Memory B cell (primary cell): ENCODE data around the gene UGT2A2.
"Not testable (repeated sequence)": the region's sequence is repeated elsewhere in the genome, so short reads cannot be mapped to it uniquely, and the experiment has no call there.

Experiments
- ATAC-seq: fragments of 150-1000 bp; cut with Tn5 transposase; 2 replicates; pipeline ENCODE4 v1.10.0; 2021; ENCODE audit warnings: low read depth, mild to moderate bottlenecking, moderate library complexity
- DNase-seq, 2 donors: peaks; one replicate each; pipeline ENCODE4 v3.0.0; 2022; ENCODE audit warnings: low spot score in 2 of 2
- H3K27ac Mint-ChIP-seq: one replicate; pipeline ENCODE4 v1.8.0; 2022; ENCODE audit warnings: mild to moderate bottlenecking, moderate library complexity, mixed read lengths
- H3K27me3 Mint-ChIP-seq: one replicate; pipeline ENCODE4 v1.8.0; 2022; ENCODE audit warnings: mixed read lengths
- H3K36me3 Mint-ChIP-seq: one replicate; pipeline ENCODE4 v1.8.0; 2022; ENCODE audit warnings: mild to moderate bottlenecking, mixed read lengths
- H3K4me1 Mint-ChIP-seq: one replicate; pipeline ENCODE4 v1.8.0; 2022; ENCODE audit warnings: mixed read lengths
- H3K4me3 Mint-ChIP-seq: one replicate; pipeline ENCODE4 v1.8.0; 2022; ENCODE audit warnings: mild to moderate bottlenecking, moderate library complexity, mixed read lengths
- H3K9me3 Mint-ChIP-seq: one replicate; pipeline ENCODE4 v1.8.0; 2022; ENCODE audit warnings: mixed read lengths

The UGT2A2 gene

DNA sequence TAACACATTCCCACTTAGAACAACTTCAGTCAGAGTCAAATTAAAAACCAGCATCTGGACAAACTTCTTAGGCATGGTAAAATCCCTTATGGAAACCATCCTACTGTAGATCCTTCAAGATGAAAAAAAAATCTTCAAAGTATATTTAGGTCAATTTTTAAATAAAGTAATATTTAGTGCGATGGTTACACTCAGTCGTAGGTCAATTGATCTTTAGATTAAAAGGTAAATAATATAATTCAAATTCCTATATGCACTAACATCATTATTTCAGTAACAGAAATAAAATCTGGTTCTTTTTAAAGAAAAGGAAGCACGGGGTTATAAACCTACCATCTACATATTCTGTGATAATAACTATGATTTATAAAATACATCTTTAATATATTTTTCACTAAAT, at the start of gene UGT2A2:
TSS of gene UGT2A2 (minus strand) at position 101 of the 400 bp plus-strand sequence. CDS start at position 99, 2 bp downstream.
- Mint-ChIP-seq H3K4me1 (no peaks in the 10 kb centered on the region), H3K36me3 (no peaks in the 10 kb centered on the region), H3K27ac (no peak within 1 kb of the TSS), H3K4me3 (no peak within 1 kb of the TSS), H3K9me3 (peaks cover 3% of the 10 kb centered on the region), H3K27me3 (no peaks in the 10 kb centered on the region)
- ATAC-seq (no peak), DNase-seq (no peak)

DNA sequence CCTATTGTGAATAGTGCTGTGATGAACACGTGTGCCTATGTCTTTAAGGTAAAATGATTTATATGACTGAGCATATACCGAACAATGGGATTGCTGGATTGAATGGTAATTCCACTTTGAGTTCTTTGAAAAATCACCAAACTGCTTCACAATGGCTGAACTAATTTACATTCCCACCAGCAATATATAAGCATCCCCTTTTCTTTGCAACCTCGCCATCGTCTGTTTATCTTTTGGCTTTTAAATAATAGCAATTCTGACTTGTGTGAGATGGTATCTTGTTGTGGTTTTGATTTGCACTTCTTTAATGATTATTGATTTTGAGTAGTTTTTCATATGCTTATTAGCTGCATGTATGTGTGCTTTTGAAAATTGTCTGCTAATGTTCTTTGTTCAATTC, 45.4 kb upstream of the UGT2A2 start:
- Mint-ChIP-seq H3K9me3 (no peaks in the 10 kb centered on the region), H3K4me1 (no peaks in the 10 kb centered on the region), H3K27ac (no peak overlapping the region), H3K27me3 (no peaks in the 10 kb centered on the region), H3K4me3 (no peak overlapping the region), H3K36me3 (no peaks in the 10 kb centered on the region)
- ATAC-seq (no peak), DNase-seq (no peak)

DNA sequence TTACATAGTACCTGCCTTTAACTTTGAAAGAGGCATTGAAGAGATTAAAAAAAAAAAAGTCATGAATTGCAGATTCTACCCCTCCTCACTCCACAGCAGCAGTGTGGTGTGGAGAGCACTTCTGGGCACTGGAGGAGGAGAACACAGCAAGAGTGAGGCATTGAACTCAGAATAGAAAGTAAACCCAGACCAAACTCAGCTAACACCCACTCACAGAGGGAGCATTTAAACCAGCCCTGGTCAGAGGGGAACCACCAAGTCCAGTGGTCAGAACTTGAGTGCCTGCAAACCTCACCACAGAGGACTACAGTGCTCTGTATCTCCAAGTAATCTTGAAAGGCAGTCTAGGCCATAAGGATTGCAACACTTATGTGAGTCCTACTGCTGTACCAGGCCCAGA, 29.2 kb upstream of the UGT2A2 start:
- no peaks in the 10 kb centered on the region for H3K36me3 Mint-ChIP-seq
- H3K9me3 Mint-ChIP-seq: peaks cover 1% of the 10 kb centered on the region
- H3K27me3 Mint-ChIP-seq: no peaks in the 10 kb centered on the region
- no peak for DNase-seq
- ATAC-seq: no peak
- H3K4me1 Mint-ChIP-seq: no peaks in the 10 kb centered on the region
- H3K4me3 Mint-ChIP-seq: no peak overlapping the region
- H3K27ac Mint-ChIP-seq: no peak overlapping the region

DNA sequence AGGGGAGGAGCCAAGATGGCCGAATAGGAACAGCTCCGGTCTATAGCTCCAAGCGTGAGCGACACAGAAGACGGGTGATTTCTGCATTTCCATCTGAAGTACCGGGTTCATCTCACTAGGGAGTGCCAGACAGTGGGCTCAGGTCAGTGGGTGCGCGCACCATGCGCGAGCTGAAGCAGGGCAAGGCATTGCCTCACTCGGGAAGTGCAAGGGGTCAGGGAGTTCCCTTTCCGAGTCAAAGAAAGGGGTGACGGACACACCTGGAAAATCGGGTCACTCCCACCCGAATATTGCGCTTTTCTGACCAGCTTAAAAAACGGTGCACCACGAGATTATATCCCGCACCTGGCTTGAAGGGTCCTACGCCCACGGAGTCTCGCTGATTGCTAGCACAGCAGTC, 24.6 kb upstream of the UGT2A2 start:
- H3K9me3 Mint-ChIP-seq, H3K36me3 Mint-ChIP-seq, DNase-seq, H3K27me3 Mint-ChIP-seq, H3K27ac Mint-ChIP-seq, ATAC-seq, H3K4me3 Mint-ChIP-seq, H3K4me1 Mint-ChIP-seq: not testable (repeated sequence)

DNA sequence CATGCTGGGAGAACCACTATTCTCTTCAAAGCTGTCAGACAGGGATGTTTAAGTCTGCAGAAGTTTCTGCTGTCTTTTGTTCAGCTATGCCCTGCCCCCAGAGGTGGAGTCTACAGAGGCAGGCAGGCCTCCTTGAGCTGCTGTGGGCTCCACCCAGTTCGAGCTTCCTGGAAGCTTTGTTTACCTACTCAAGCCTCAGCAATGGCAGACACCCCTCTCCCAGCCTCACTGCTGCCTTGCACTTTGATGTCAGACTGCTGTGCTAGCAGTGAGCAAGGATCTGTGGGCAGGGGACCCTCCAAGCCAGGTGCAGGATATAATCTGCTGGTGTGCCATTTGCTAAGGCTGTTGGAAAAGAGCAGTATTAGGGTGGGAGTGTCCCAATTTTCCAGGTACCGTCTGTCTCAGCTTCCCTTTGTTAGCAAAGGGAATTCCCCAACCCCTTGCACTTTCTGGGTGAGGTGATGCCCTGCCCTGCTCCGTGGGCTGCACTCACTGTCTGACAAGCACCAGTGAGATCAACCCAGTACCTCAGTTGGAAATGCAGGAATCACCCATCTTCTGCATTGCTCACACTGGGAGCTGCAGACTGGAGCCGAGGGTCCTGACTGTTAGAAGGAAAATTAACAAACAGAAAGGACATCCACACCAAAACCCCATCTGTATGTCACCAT, 21.8 kb upstream of the UGT2A2 start:
- ATAC-seq, DNase-seq, H3K27ac Mint-ChIP-seq: not testable (repeated sequence)

DNA sequence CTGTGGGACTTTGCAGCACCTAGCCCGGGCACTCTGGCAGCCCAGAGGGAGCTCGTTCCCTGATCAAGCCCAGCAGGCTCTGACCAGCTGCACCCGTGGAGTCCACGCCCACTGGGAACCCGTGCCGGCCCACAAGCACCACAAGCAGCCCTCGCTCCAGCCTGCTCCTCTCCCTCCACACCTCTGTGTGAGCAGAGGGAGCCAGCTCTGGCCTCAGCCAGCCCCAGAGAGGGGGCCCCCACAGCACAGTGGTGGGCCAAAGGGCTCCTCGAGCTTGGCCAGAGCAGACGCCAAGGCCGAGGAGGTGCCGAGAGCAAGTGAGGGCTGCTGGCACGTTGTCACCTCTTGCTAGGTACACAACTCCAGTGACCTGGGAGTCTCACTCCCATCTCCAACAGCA, 18.7 kb upstream of the UGT2A2 start:
- Mint-ChIP-seq H3K27ac (no peak overlapping the region), H3K27me3 (peaks cover 3% of the 10 kb centered on the region), H3K4me1 (no peaks in the 10 kb centered on the region), H3K9me3 (peaks cover 7% of the 10 kb centered on the region), H3K36me3 (no peaks in the 10 kb centered on the region), H3K4me3 (no peak overlapping the region)
- DNase-seq: no peak
- ATAC-seq: no peak

More for the DNA sequence above, 21.8 kb upstream of the UGT2A2 start:
- not testable (repeated sequence) for H3K9me3 Mint-ChIP-seq, H3K36me3 Mint-ChIP-seq, H3K27me3 Mint-ChIP-seq, H3K4me1 Mint-ChIP-seq, H3K4me3 Mint-ChIP-seq

DNA sequence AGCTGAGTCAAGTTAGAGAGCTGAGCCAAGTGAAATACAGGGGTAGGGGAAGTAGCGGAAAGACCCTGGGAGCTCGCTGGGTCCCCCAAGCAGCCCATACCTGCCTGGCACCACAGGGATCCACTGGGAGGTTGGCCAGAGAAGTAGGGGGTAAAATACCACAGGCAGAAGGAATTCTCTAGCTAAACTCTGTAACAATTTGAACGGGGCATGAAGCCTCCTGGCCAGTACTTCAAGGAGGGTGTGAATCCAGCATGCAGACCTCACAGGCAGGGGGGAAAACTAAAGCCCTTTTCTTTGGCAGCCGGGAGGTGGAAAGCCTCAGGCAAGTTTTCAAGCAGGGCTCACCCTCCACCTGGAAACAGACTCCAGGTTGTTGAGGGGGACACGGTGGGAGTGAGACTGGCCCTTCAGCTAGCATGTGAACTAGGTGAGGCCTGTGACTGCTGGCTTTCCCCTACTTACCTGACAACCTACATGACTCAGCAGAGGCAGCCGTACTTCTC, 17.3 kb upstream of the UGT2A2 start:
- H3K4me1 Mint-ChIP-seq: no peaks in the 10 kb centered on the region

DNA sequence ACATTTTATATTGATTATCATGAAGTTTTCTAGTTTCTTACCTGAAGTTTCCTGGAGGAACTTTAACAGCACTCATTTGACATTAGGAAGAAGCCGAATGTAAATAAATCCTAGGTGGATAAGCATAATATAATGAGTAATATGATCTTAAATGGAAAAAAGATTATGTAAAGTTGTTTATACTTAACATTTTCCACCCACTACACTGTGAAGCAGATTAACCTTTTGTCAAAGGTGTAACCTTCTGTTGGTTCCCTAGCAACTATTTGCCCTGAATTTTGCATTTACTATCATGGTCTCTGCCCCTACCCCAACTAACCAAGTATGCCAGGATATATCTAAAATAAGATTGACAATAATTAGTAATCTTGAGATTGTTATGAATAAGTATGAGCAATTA, 13.7 kb upstream of the UGT2A2 start, which contains the start of gene UGT2A1:
TSS of gene UGT2A1 (minus strand) at position 101 of the 400 bp plus-strand sequence. CDS start 5,603 bp downstream, outside the sequence.
- Mint-ChIP-seq H3K9me3 (peaks cover 2% of the 10 kb centered on the region), H3K36me3 (no peaks in the 10 kb centered on the region), H3K4me1 (no peaks in the 10 kb centered on the region), H3K27ac (no peak within 1 kb of the TSS), H3K4me3 (no peak within 1 kb of the TSS), H3K27me3 (no peaks in the 10 kb centered on the region)
- ATAC-seq: no peak
- DNase-seq: no peak

More for the DNA sequence above, 17.3 kb upstream of the UGT2A2 start:
- H3K4me3 Mint-ChIP-seq: no peak overlapping the region
- H3K27ac Mint-ChIP-seq: no peak overlapping the region
- peaks cover 1% of the 10 kb centered on the region for H3K27me3 Mint-ChIP-seq
- ATAC-seq (no peak), DNase-seq (no peak)
- no peaks in the 10 kb centered on the region for H3K36me3 Mint-ChIP-seq
- H3K9me3 Mint-ChIP-seq: peaks cover 2% of the 10 kb centered on the region

DNA sequence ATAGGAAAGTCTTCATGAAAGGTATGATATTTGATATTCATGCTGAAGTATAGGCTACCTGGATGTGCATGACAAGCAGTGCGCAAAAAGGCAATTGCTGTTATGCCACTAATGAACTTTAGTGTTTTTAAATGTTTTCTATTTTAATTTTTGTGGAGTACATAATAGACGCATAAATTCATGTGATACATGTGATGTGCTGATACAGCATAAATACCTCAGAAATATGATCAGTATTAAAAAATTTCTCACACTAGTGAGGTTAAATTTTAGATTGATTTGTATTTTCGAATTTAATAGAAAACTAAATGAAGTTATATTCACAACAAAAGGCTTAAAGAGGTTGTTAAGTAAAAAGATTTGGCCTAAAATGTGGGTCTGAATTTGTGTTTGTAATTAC, 11.4 kb upstream of the UGT2A2 start:
- no peak overlapping the region for H3K27ac Mint-ChIP-seq
- ATAC-seq (no peak), DNase-seq (no peak)
- H3K4me1 Mint-ChIP-seq: no peaks in the 10 kb centered on the region
- H3K36me3 Mint-ChIP-seq: no peaks in the 10 kb centered on the region
- no peak overlapping the region for H3K4me3 Mint-ChIP-seq
- peaks cover 2% of the 10 kb centered on the region for H3K9me3 Mint-ChIP-seq
- no peaks in the 10 kb centered on the region for H3K27me3 Mint-ChIP-seq

DNA sequence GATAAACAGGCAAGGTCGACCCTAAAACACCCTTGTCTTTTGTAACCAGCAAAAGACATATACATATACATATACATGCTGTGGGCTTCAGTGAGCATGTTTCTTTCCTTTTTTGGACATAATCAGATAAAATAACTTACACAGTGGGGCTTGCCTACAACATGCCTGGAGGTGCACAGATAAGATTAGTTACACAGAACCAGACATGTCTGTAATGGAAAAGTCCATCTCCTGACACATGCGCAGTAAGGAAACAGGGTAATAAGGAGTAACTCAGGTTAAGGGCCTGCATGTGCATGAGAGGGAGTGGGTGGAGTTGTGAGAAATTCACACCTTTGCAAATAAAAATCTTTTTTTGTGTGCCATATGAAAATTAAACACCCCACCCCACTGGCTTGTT, 10.2 kb upstream of the UGT2A2 start:
- Mint-ChIP-seq H3K4me3 (no peak overlapping the region), H3K36me3 (no peaks in the 10 kb centered on the region), H3K27me3 (no peaks in the 10 kb centered on the region), H3K9me3 (no peaks in the 10 kb centered on the region), H3K27ac (no peak overlapping the region), H3K4me1 (no peaks in the 10 kb centered on the region)
- DNase-seq: no peak
- ATAC-seq: no peak

DNA sequence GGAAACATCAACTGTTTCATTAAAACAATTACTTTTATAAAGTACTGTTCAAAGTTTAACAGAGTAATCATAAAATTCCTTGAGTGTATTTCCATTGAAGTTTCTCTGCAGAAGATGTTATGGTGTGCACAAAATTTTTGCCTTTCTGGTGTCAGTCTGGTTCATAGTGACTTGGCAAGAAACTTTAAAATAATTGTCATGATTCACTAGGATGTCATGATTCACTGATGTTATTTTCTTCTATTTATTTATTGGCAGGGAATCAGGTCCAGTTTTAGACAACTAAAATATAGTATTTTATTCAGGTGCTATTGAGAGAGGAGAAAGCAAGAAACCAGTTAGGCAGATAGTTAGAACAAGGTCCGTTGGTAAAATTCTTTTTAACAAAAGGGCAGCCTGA, 9.8 kb upstream of the UGT2A2 start:
- Mint-ChIP-seq H3K9me3 (no peaks in the 10 kb centered on the region), H3K4me1 (no peaks in the 10 kb centered on the region), H3K27ac (no peak overlapping the region), H3K36me3 (no peaks in the 10 kb centered on the region), H3K27me3 (no peaks in the 10 kb centered on the region), H3K4me3 (no peak overlapping the region)
- ATAC-seq: no peak
- DNase-seq: no peak

DNA sequence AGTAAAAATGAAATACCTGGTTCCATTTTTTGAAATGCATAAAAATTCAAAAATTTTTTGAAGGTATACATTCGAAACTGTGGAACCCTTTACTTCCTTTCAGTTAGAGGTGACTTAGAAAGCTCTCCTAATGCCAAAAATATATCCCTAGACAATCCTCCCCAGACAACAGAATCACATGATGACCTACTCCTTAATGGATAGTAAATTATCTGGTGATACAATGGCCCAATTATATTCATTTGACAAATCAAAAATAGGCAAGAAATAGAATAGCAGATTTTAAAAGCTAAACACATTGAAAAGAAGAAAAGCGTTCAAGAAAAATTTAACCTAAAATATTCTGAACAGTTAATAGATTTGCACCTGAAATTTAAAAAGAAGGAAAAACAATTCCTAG, 3.5 kb upstream of the UGT2A2 start:
- Mint-ChIP-seq H3K36me3 (no peaks in the 10 kb centered on the region), H3K4me1 (no peaks in the 10 kb centered on the region), H3K27me3 (no peaks in the 10 kb centered on the region), H3K4me3 (no peak overlapping the region), H3K9me3 (no peaks in the 10 kb centered on the region), H3K27ac (no peak overlapping the region)
- DNase-seq (no peak), ATAC-seq (no peak)

DNA sequence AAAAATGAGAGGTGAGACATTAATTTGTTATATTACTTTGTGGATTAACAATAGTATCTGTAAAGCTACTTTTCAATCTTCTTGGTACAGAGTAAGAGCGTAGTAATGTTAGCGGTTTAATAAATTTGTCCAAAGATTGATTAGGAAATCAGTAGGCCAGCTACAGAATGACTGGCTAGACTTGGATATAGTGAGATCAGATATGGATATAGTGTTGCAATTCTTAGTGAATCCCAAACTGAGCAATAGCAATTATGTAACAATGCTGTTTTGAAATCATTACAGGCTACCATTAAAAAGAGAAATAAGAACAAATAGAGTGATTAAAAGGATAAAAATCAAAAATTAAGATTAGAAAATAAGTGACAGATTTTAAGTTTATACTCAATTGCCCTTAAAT, 847 bp upstream of the UGT2A2 start:
- no peak overlapping the region for H3K27ac Mint-ChIP-seq
- DNase-seq: no peak
- H3K4me1 Mint-ChIP-seq: no peaks in the 10 kb centered on the region
- H3K4me3 Mint-ChIP-seq: no peak overlapping the region
- no peaks in the 10 kb centered on the region for H3K27me3 Mint-ChIP-seq
- no peaks in the 10 kb centered on the region for H3K36me3 Mint-ChIP-seq
- ATAC-seq: no peak
- H3K9me3 Mint-ChIP-seq: peaks cover 3% of the 10 kb centered on the region

DNA sequence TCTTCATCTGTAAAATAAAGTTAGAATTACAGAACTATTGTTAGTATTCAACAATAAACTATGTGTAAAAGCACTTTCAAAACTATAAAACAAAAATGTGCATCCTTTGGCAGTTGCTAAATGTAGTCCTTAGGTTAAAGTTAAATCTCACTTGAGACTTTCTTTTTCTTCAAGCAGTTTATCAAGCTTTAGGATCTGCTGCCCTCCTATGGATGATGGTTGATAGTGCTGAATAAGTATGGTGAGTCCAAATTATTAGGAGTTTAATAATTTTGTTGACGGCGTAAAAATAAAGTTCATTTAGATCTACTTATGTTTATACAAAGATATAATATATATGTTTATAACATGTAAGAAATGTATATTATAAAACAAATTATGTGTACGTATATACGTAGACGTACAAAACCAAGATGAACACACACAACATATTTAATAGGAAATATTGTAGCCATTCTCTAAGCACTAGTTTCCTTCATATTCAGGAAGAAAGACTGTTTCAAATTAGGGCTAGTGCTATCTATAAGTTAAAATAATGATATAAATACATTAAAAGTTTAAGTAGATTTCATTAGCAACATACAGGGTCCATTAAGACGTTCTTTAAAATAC, 22.3 kb downstream of the UGT2A2 start:
- Mint-ChIP-seq H3K4me3 (no peak overlapping the region), H3K27me3 (no peaks in the 10 kb centered on the region), H3K27ac (no peak overlapping the region), H3K36me3 (no peaks in the 10 kb centered on the region), H3K4me1 (no peaks in the 10 kb centered on the region), H3K9me3 (peaks cover 14% of the 10 kb centered on the region)
- no peak for DNase-seq
- ATAC-seq: no peak

DNA sequence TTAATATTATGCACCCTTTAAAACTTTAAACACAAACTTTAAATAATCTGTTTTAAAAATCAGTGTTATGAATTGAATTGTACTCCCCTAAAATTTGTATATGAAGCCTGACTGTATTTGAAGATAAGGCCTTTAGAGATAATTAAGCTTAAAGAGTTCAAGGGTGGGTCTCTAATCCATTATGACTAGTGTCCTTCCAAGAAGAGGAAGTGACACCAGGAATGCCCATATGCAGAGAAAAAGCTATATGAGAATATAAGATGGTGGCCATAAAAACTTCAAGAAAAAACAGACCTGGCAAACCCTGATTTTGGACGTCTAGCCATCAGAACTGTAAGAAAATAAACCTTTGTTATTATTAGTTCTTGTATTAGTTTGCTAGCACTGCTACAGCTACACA, 29.0 kb downstream of the UGT2A2 start:
- no peaks in the 10 kb centered on the region for H3K36me3 Mint-ChIP-seq
- no peak for DNase-seq
- H3K4me1 Mint-ChIP-seq: no peaks in the 10 kb centered on the region
- no peak overlapping the region for H3K4me3 Mint-ChIP-seq
- H3K27me3 Mint-ChIP-seq: no peaks in the 10 kb centered on the region
- ATAC-seq: no peak
- H3K9me3 Mint-ChIP-seq: peaks cover 1% of the 10 kb centered on the region
- no peak overlapping the region for H3K27ac Mint-ChIP-seq
